Measurements from ENCODE around the gene PLEKHF1.
"Not testable (repeated sequence)": the region's sequence is repeated elsewhere in the genome, so short reads cannot be mapped to it uniquely, and the experiment has no call there.

The PLEKHF1 gene, protein sequence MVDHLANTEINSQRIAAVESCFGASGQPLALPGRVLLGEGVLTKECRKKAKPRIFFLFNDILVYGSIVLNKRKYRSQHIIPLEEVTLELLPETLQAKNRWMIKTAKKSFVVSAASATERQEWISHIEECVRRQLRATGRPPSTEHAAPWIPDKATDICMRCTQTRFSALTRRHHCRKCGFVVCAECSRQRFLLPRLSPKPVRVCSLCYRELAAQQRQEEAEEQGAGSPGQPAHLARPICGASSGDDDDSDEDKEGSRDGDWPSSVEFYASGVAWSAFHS

DNA sequence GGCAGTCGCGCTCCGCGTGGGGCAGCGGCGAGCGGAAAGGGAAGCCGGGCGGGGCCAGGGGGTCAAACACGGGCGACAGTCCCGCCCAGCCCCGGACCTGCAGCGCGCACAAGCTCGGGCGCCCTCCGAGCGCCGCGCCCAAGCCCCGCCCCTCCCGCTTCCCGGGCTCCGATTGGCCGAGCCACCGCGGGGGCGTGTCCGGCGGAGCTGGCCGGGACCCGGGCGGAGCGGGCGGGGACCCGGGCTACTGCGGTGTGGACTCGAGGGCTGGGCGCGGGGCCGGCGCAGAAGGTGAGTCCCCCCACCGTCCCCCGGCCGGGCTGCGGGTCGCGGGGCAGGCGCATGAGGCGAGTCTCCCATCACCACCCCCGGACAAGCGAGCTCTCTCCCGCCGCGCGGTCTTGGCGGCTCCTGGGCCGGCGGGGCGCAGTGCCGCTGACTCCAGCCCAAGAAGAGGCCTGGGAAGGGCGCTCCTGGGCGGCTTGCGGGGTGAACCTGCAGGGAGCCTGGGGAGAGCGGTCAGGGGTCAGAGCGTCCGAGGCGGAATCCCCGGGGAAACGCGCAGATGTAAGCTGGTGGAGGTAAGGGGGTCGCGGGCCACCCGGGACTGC lies at the start of gene PLEKHF1:
PLEKHF1 (plus strand) TSS at position 247 of the 611 bp plus-strand sequence. CDS start 8,379 bp downstream, outside the sequence.
- DNase-seq, result peak; percentile 86

DNA sequence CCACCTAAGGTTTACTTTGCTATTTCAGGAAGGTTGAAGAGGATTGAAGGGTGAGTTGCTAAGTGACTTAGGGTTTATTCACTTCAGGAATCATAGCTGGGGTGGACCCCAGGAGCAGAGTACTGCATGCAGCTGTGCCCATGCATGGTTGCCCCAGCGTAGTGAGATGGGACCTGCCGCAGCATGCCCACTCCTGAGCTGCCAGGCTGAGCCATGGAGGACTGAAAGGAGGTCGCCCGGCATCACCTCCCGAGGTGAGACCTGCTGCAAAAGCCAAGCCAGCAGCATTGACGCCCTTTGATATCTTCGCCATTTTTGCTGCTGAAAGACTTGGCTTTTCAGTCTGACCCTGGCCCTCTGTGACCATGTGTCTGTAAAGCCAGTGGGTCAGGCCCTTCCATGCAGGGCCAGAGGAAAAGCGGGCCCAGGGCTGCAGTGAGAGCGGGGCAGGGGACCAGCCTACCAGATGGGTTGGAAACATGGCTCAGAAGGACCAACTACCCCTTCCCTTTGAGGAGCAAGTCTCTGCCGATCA lies 49.3 kb upstream of the PLEKHF1 start:
- DNase-seq, result no peak

DNA sequence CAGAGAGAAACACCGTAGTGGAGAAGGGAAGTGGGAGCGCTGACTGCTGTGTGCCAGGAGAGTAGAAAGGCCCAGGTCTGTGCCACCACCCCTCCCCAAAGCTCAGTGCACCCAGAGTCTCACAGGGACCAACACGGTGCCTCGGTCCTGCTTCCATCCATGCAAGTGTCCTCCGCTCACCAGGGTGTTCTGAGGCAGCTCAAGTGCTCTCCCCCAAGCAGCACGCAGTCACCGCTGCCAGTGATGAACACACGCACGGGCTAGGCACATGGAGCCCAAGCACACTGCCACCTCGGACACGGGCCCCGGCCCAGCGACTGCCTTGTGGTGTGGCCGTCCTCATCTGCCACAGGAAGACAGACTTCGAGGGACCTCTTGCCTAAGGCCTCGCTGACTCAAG lies 48.7 kb upstream of the PLEKHF1 start:
- no peak for DNase-seq

DNA sequence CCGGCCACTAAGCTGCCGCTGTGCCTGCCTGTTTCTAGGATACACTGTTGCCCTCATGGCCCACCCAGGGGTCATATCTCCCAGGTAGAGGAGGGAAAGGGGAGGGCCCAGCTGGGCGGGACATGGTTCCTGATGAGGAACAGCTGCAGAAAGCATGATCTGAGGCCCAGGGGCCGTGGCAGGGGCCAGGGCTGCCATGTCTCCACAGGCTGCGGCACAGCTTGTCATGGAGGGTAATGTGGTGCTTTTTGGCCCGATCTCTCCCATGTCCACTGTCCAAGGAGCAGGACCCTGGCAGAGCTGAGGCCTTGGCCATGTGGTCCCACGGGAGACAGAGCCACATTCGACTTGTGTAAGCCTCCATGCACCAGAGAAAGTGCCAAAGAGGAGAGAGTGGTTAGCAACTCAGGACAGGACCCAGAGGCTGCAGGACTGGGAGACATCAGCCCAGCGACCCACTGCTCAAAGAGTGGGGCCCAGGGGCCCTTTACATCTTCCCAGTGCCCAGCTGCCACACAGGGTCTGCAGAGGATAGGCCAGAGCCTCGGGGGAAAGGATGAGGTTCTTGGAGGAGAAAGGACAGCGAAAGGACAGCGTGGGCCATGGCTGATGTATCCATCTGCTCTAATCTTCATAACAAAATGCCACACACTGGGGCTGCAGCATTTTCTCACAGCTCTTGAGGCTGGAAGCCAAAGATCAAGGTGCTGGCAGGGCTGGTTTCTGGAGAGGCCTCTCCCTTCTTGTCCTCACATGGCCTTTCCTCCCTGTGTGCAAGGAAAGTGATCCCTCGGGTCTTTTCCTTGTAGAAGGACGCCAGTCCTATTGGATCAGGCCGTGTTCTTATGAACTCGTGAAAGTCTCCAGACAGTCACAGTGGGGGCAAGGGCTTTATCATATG lies 47.6 kb upstream of the PLEKHF1 start:
- DNase-seq, result no peak

DNA sequence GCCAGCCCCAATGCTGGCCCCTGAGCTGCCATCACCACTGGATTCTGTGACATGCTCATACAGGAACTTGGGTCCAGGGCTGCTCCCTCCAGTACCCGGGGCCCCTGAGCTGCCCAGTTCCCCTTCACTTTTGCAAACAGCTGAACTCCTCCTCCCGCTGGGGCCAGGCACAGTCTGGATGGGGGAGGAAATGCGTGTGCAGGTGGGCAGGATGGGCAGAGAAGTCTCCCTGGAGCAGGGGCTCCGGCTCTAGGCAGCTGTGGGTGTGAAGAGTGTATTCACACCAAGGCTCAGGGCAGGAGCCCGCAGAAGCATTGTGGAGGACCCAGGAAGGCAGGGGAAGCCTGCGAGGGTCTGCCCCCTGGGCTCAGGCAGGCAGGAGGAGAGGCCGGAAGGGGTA lies 46.8 kb upstream of the PLEKHF1 start:
- DNase-seq, result no peak

DNA sequence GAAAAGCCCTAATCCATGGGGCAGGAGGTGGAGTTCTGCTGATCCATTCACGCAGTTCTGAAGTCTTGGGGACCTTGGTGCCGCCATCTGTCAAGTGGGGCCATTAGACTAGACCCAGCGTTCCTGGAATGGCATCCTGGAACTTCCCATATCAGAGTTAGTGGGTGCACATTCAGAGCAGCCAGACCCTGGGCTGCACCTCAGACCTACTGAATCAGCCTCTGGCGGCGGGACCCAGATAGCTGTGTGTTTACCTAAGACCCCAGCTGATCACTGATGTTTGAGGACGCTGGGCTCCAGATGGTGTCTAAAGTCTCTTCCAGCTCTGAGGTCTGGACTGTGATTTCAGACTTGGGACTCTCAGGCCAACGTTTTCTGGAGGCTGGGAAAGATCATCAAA lies 46.4 kb upstream of the PLEKHF1 start:
- no peak for DNase-seq

DNA sequence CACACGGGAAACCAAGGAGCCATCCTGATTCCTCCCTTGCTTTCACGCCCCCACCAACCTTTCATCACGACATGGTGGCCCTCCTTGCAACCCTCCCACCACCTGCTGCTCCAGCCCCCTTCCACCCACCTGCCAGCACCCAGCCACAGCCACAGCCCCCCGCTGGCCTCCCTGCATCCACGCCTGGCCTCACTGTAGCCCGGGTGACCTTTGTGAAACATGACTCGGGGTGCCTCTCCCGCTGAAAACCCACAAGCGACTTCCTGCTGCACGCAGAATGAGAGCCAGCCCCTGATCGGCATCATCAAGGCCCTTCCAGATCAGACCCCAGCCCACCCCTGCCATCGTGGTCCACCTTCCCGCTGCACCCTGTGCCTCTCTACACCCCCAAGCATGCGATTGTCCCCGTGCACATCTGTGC lies 44.3 kb upstream of the PLEKHF1 start:
- DNase-seq, result peak; percentile 14

DNA sequence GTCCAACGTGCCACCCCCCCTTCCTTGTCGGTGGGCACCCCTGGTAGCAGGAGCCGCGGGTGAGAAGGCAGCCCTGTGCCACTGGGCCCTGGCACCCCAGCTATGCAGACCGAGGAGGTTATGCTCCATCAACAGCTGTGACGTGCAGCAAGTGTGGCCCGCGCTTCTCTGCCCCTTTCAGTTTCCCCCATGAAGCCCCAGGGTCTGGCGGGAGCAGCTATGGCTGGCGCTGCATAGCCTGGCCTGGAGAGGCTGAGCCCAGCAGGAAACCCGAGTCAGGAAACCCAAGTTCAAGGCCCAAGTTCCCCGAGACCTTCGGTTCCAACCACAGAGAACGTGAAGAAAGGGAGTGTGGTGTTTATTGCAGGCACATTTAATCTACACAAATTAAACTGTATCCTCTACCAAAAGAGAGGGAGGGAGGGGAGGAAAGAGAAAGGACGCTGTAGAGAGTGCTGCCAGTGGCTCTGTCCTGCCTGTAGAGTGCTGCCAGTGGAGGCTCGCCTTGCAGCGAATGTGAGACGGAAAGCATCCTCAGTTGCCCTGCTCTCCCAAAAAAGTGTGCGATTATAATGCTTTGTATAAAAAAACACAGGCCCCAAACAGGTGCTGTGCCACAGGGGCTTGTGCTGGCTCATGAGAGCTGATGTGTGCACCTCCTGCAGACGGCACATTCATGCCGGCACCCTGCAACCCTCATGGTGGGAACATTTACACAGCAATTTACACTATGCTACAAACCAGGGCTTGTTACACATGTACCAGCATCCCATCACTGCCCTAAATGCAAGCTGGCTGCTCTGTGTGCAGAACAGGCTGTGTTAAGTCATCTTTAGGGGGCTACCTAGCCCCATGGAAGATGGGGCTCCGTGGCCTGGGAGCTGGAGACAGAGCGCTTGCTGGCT lies 42.8 kb upstream of the PLEKHF1 start:
- DNase-seq, result peak; percentile 34

DNA sequence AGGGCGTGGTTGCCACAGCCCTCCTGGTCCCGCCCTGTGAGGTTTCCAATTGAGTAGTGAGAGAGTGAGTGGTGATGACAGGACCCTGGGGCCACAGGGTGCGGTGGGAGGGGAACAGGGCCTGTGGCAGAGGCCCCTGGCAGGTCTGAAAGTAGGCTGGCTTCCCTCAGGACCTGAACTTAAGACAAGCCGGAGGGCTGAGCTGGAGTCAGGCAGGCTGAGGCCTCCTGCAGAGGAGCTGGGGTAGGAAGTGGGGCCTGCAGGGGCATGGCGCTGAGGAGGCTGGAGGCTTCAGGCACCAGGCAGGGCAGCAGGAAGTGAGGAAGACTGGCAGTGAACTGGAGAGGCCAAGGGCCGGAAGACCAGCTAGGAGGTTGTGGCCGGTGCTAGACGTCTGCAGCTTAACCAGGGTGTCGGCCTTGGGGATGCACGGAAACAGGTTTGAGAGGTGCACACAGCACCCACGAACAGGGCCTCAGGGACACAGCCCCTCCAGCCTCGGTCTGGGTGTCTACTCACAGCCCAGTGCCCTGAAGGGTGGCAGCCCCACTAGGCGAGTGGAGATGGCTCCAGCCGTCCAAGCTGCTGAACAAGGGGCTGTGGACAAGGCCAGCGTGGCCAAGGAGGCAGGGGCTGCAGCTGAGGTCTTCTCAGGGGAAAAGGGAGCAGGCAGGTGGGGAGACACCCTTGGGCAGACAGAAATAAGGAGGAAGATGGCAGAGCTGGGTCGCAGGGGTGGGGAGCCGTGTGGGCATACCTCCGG lies 41.4 kb upstream of the PLEKHF1 start:
- DNase-seq, result peak; percentile 38

DNA sequence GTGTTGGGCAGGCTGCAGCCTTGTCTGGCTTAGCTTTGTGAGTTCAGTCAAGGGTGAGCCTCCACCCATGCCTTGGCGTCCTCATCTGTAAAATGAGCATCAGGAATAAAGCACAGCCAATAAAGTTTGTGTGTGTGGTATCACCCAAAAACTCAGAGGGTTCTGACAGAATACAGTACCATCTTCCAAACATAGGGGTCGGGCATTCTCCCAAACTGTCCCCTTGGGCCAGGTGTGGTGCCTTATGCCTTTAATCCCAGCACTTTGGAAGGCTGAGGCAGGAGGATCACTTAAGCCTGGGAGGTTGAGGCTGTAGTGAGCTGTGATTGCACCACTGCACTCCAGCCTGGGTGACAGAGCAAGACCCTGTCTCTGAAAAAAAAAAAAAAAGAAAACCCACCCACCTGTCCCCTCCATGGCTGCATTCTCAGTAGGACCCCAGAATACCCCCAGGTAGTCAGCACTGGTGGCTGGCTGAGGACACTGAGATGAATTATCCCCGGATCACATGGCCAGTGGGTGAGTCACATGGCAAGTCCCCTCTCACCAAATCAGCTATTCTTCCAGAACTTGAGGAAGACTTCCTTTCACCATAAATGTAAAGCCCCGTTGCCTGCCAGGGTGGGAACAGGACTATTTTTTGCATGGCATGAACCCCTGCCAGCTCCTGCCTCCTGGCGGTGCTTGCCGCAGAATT lies 40.6 kb upstream of the PLEKHF1 start:
- no peak for DNase-seq

GRCh38 chr19:29625186-29625651 lies 40.0 kb upstream of the PLEKHF1 start:
- no peak for DNase-seq

DNA sequence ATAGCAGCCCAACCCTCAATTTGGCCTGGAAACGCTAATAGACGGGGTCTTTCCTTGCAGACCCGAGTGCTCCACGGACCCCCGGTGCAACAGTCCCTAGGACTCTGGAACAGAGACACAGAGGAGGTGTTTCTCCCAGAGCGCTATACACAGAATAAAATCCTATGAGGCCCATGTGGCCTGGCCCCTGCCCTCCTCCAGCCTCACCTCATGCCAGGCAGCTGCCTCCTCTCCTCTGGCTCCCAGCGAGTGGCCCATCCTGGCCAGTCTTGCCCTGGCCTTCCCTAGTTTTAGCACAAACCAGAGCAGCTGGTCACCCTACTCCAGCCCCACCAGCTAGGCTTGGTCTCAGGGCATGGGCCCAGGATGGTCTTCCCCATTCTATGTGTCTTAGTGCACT lies 38.9 kb upstream of the PLEKHF1 start:
- DNase-seq, result no peak

DNA sequence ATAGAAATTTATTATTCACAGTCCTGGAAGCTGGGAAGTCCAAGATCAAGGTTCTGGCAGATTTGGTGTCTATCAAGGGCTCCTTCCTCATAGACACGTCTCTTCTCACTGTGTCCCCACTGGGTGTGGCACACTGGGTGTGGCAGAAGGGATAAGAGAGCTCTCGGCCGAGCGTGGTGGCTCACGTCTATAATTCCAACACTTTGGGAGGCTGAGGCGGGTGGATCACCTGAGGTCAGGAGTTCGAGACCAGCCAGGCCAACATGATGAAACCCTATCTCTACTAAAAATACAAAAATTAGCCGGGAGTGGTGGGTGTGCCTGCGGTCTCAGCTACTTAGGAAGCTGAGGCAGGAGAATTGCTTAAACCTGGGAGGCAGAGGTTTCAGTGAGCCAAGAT lies 38.4 kb upstream of the PLEKHF1 start:
- DNase-seq, result not testable (repeated sequence)

- no peak for DNase-seq
Observed at GRCh38 chr19:29628661-29629385, 36.4 kb upstream of the PLEKHF1 start.

- no peak for DNase-seq
Observed at GRCh38 chr19:29629836-29630534, 35.3 kb upstream of the PLEKHF1 start.

GRCh38 chr19:29630655-29631054 lies 34.6 kb upstream of the PLEKHF1 start:
- DNase-seq, result no peak

GRCh38 chr19:29631450-29631849 lies 33.8 kb upstream of the PLEKHF1 start:
- DNase-seq, result no peak

GRCh38 chr19:29634002-29634401 lies 31.3 kb upstream of the PLEKHF1 start:
- DNase-seq, result no peak

- DNase-seq, result no peak
Observed at GRCh38 chr19:29634423-29635130, 30.7 kb upstream of the PLEKHF1 start.

All from CD4-positive, alpha-beta T cell treated with Interleukin-10 for 1 hour (primary cell).